Endothelial cell (in vitro differentiated cells): ENCODE data around the gene NVL. TPM values are rescaled to one million over a fixed set of nuclear protein-coding genes. Genes with fewer than 3 reads are reported as not detected.

Experiments used
- DNase-seq: peaks from one replicate; pipeline ENCODE4 v3.0.0; 2021; ENCODE audit warnings: low spot score
- H3K27ac Mint-ChIP-seq: one replicate; pipeline ENCODE4 v1.8.0; 2021; ENCODE audit warnings: mixed read lengths, inconsistent platforms; ENCODE audit not compliant: unreplicated experiment
- H3K27me3 Mint-ChIP-seq: one replicate; pipeline ENCODE4 v1.8.0; 2021; ENCODE audit warnings: mild to moderate bottlenecking, moderate library complexity, mixed read lengths, inconsistent platforms; ENCODE audit not compliant: unreplicated experiment
- H3K36me3 Mint-ChIP-seq: one replicate; pipeline ENCODE4 v1.8.0; 2021; ENCODE audit warnings: mild to moderate bottlenecking, low read depth, mixed read lengths, inconsistent platforms; ENCODE audit not compliant: unreplicated experiment
- H3K4me1 Mint-ChIP-seq: one replicate; pipeline ENCODE4 v1.8.0; 2021; ENCODE audit warnings: mild to moderate bottlenecking, mixed read lengths, inconsistent platforms; ENCODE audit not compliant: unreplicated experiment
- H3K4me3 Mint-ChIP-seq: one replicate; pipeline ENCODE4 v1.8.0; 2021; ENCODE audit warnings: mild to moderate bottlenecking, mixed read lengths, inconsistent platforms; ENCODE audit not compliant: unreplicated experiment
- H3K9me3 Mint-ChIP-seq: one replicate; pipeline ENCODE4 v1.8.0; 2021; ENCODE audit warnings: mixed read lengths, inconsistent platforms; ENCODE audit not compliant: unreplicated experiment
- total RNA-seq: library from RNA; stranded (reverse); fragmentation: NEBNext Ultra II Directional; extraction: Animal tissue kit (Norgen Biotek cat#: 25700); gene quantifications from one replicate; pipeline ENCODE4 v1.2.1, GENCODE V29; 2021; ENCODE audit not compliant: unreplicated experiment
- TF ChIP-seq, protein P1 (sequence below): fragments of 200-600 bp; sonication (generic); IDR thresholded peaks from one replicate; pipeline ENCODE4 v1.5.0; 2021; ENCODE audit warnings: antibody characterized with exemption; ENCODE audit not compliant: unreplicated experiment

The NVL gene
- total RNA-seq, 1 donor from 2014 or later = 44.5 TPM

DNA sequence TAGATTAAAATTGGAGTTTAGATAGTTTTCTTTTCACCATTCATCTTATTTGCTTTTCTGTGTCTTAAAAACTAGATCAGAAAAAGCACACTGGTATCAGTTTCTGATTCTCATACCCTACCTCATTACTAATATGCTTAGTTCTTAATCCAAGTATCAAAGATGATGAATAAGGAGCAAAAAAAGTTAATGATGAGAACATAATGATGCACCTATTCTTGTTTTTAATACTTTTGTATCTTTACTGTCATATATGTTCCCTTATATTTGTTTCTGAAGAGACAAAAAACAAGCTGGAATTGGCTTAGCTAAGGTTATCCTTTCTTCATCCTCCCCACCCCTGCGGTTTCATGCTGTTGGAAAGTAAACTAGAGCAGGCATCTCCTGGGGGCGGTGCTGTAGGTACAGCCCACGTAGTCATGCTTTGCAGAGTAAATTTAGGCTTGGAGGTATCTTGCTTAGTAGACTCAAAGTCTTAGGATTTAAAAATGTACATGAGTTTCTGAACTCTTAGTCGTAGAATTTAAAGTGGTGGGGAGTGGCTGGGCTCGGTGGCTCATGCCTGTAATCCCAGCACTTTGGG, 43.1 kb upstream of the NVL start:
- Mint-ChIP-seq H3K27ac (no peak overlapping the region), H3K9me3 (no peaks in the 10 kb centered on the region), H3K4me3 (no peak overlapping the region), H3K36me3 (peaks cover 33% of the 10 kb centered on the region), H3K27me3 (no peaks in the 10 kb centered on the region), H3K4me1 (no peaks in the 10 kb centered on the region)
- TF ChIP-seq, protein P1, sequence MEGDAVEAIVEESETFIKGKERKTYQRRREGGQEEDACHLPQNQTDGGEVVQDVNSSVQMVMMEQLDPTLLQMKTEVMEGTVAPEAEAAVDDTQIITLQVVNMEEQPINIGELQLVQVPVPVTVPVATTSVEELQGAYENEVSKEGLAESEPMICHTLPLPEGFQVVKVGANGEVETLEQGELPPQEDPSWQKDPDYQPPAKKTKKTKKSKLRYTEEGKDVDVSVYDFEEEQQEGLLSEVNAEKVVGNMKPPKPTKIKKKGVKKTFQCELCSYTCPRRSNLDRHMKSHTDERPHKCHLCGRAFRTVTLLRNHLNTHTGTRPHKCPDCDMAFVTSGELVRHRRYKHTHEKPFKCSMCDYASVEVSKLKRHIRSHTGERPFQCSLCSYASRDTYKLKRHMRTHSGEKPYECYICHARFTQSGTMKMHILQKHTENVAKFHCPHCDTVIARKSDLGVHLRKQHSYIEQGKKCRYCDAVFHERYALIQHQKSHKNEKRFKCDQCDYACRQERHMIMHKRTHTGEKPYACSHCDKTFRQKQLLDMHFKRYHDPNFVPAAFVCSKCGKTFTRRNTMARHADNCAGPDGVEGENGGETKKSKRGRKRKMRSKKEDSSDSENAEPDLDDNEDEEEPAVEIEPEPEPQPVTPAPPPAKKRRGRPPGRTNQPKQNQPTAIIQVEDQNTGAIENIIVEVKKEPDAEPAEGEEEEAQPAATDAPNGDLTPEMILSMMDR = no peak
- no peak for DNase-seq

DNA sequence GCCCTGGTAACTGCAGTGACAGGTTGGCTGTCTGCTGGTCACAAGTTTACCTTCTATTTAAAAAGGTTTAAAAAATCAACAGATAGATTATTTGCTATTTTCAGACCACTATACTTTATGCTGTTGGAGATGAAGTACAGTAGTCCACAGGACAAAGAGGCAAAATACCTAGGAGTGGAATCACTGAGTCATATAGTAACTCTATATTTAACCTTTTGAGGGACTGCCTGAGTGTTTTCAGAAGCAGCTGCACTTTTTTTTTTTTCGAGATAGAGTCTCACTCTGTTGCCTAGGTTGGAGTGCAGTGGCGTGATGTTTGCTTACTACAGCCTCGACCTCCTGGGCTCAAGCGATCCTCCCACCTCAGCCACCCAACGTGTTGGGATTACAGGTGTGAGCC, 38.4 kb upstream of the NVL start:
- H3K36me3 Mint-ChIP-seq = peaks cover 36% of the 10 kb centered on the region
- H3K4me3 Mint-ChIP-seq = no peak overlapping the region
- TF ChIP-seq, protein P1 = no peak
- H3K9me3 Mint-ChIP-seq = no peaks in the 10 kb centered on the region
- no peaks in the 10 kb centered on the region for H3K4me1 Mint-ChIP-seq
- DNase-seq = no peak
- no peaks in the 10 kb centered on the region for H3K27me3 Mint-ChIP-seq
- H3K27ac Mint-ChIP-seq = no peak overlapping the region

DNA sequence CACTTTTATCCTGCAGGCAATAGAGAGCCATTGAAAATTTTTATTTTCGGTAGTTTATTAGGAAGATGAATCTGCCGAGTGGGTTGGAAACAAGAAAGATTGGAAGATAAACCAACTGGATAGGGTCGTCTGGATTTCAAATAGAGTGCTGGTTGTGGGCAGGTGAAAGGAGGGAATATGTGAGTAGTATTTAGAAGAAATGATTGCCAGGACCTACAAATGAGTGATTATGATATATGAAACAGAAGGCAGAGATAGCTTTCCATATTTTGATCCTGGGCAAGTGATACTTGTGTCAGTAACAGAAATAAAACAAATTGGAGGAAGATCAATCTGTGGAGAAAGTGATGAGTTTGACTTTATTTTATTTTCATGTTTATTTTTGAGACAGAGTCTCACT, 29.2 kb upstream of the NVL start:
- TF ChIP-seq, protein P1 = no peak
- DNase-seq = no peak
- Mint-ChIP-seq H3K4me3 (no peak overlapping the region), H3K36me3 (peaks cover 13% of the 10 kb centered on the region), H3K27ac (no peak overlapping the region), H3K27me3 (peaks cover 5% of the 10 kb centered on the region), H3K4me1 (peaks cover 16% of the 10 kb centered on the region), H3K9me3 (no peaks in the 10 kb centered on the region)

DNA sequence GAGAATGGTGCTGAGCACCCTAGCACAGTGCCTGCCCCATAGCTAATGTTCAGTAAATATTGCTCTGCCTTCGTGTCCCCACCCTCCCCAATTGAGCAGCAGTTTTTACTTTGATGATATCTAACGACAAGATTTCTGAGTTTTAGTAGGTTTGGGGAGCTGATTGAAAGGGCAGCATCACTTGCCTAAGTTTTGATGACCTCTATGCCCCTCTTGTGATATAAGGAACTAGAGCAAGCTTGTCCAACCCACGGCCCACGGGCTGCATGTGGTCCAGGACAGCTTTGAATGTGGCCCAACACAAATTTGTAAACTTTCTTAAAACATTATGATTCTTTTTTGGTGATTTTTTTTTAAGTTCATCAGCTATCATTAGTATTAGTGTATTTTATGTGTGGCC, 28.3 kb upstream of the NVL start:
- no peak for DNase-seq
- Mint-ChIP-seq H3K27me3 (peaks cover 5% of the 10 kb centered on the region), H3K4me3 (peak overlapping the region; percentile 95), H3K9me3 (no peaks in the 10 kb centered on the region), H3K36me3 (peaks cover 8% of the 10 kb centered on the region), H3K4me1 (peaks cover 16% of the 10 kb centered on the region), H3K27ac (peak overlapping the region; percentile 33)
- TF ChIP-seq, protein P1 = no peak

DNA sequence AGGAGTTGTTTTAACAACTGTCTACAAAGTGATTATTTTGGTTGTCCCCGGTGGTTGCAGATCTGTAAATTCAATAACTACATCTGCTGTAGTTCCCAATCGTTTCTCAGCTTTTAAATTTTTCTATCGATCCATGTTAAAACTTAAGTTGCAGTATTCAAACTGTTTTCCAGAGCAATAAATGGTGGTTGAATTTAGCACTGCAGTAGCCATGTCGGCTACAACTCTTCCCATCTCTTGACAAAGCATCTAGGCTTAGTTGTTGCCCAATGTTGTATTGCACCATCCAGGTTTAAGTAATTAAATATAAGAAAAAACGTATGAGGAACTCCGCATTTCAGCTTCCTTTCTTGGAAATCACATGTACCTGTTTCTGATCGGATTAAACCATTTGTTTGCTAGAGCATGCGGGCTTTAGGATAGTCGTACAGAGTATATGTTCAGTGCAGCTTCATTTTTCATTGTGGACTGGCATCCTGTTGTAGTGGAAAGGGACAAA, 27.7 kb upstream of the NVL start:
- H3K27ac Mint-ChIP-seq = peak overlapping the region; percentile 28
- H3K4me3 Mint-ChIP-seq = peak overlapping the region; percentile 95
- no peak for DNase-seq
- no peaks in the 10 kb centered on the region for H3K9me3 Mint-ChIP-seq
- peaks cover 5% of the 10 kb centered on the region for H3K27me3 Mint-ChIP-seq
- TF ChIP-seq, protein P1 = no peak
- peaks cover 8% of the 10 kb centered on the region for H3K36me3 Mint-ChIP-seq
- peaks cover 16% of the 10 kb centered on the region for H3K4me1 Mint-ChIP-seq
